ENCODE measurements around the gene COA1.

DNA sequence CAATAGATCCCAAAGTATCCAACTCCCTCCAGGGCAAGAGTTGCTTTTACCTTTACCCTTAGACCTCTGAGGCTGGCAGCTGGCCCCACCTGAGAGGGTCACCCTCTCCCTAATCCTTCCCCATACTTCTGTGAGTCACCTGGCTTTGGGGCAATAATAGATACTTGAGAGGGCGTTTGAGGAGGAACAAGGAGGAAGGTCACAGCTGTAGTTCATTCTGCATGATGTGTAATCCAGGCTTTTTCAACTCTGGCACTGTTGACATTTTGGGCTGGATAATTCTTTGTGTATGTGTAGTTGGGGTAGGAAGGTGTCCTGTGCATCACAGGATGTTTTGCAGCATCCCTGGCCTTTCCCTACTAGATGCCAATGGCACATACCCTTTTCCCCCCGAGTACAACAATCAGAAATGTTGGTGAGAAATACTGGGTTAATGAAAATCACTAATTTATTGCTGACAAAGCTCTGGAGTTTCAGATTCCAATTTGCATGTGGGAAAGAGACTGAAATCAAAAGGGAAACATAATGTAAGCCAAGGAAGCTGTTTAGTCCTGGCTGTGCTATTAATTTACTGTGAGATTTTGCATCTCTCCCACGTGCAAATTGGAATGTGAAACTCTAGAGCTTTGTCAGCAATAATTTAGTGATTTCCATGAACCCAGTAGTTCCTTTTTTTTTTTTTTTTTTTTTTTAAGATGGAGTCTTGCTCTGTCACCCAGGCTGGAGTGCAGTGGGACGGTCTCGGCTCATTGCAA is 32.8 kb upstream of the COA1 start:
- TF ChIP-seq, protein P1, sequence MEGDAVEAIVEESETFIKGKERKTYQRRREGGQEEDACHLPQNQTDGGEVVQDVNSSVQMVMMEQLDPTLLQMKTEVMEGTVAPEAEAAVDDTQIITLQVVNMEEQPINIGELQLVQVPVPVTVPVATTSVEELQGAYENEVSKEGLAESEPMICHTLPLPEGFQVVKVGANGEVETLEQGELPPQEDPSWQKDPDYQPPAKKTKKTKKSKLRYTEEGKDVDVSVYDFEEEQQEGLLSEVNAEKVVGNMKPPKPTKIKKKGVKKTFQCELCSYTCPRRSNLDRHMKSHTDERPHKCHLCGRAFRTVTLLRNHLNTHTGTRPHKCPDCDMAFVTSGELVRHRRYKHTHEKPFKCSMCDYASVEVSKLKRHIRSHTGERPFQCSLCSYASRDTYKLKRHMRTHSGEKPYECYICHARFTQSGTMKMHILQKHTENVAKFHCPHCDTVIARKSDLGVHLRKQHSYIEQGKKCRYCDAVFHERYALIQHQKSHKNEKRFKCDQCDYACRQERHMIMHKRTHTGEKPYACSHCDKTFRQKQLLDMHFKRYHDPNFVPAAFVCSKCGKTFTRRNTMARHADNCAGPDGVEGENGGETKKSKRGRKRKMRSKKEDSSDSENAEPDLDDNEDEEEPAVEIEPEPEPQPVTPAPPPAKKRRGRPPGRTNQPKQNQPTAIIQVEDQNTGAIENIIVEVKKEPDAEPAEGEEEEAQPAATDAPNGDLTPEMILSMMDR (IDR thresholded peaks at IDR 0.05), result no peak
- TF ChIP-seq EZH2 (IDR thresholded peaks at IDR 0.05; ENCODE audit: borderline replicate concordance, insufficient read depth, low read depth, low read length, poor library complexity, severe bottlenecking), result no peak
